Measurements from ENCODE around the gene WASF3.

WASF3 gene

GRCh38 chr13:26557393-26558073 lies at the start of gene WASF3:
Gene WASF3 (plus strand): TSS chr13:26557683. CDS start chr13:26642271, 84,588 bp downstream.
- DNase-seq, result no peak

GRCh38 chr13:26508885-26509284 lies 48.6 kb upstream of the WASF3 start:
- no peak for DNase-seq

GRCh38 chr13:26509491-26509890 lies 48.0 kb upstream of the WASF3 start:
- no peak for DNase-seq

GRCh38 chr13:26513931-26514330 lies 43.6 kb upstream of the WASF3 start:
- no peak for DNase-seq

- no peak for DNase-seq
Observed at GRCh38 chr13:26515721-26516120, 41.8 kb upstream of the WASF3 start.

GRCh38 chr13:26517936-26518335 lies 39.5 kb upstream of the WASF3 start:
- DNase-seq, result no peak

- no peak for DNase-seq
Observed at GRCh38 chr13:26518451-26518959, 39.0 kb upstream of the WASF3 start.

GRCh38 chr13:26522571-26522970 lies 34.9 kb upstream of the WASF3 start:
- DNase-seq, result no peak

GRCh38 chr13:26523007-26523406 lies 34.5 kb upstream of the WASF3 start:
- DNase-seq, result no peak

GRCh38 chr13:26525528-26525927 lies 32.0 kb upstream of the WASF3 start:
- no peak for DNase-seq

- no peak for DNase-seq
Observed at GRCh38 chr13:26526702-26527216, 30.7 kb upstream of the WASF3 start.

- DNase-seq, result no peak
Observed at GRCh38 chr13:26528527-26528926, 29.0 kb upstream of the WASF3 start.

- DNase-seq, result no peak
Observed at GRCh38 chr13:26529441-26529840, 28.0 kb upstream of the WASF3 start.

GRCh38 chr13:26531742-26532141 lies 25.7 kb upstream of the WASF3 start:
- DNase-seq, result no peak

- no peak for DNase-seq
Observed at GRCh38 chr13:26534036-26534726, 23.3 kb upstream of the WASF3 start.

- DNase-seq, result no peak
Observed at GRCh38 chr13:26538363-26539317, 18.8 kb upstream of the WASF3 start.

- no peak for DNase-seq
Observed at GRCh38 chr13:26539738-26540292, 17.7 kb upstream of the WASF3 start.

GRCh38 chr13:26540334-26540733 lies 17.1 kb upstream of the WASF3 start:
- no peak for DNase-seq

GRCh38 chr13:26541041-26541440 lies 16.4 kb upstream of the WASF3 start:
- no peak for DNase-seq

GRCh38 chr13:26541678-26542568 lies 15.6 kb upstream of the WASF3 start:
- no peak for DNase-seq

GRCh38 chr13:26544707-26545106 lies 12.8 kb upstream of the WASF3 start:
- DNase-seq, result no peak
